Karpas-422 (cell line): ENCODE results near the gene ATG101. TPM values are rescaled to one million over a fixed set of nuclear protein-coding genes. Genes with fewer than 3 reads are reported as not detected.

Source experiments
- DNase-seq: peaks from one replicate; pipeline ENCODE4 v3.0.0-alpha.2; 2015
- H2AFZ ChIP-seq: fragments of 200-600 bp; sonication (generic); 2 replicates; pipeline ENCODE4 v1.6.1; 2014; ENCODE audit warnings: antibody characterized with exemption, low read length, mixed read lengths
- H3K27ac ChIP-seq: fragments of 200-600 bp; sonication (generic); 2 replicates; pipeline ENCODE4 v1.5.1; 2014; ENCODE audit warnings: mild to moderate bottlenecking, low read length, moderate library complexity
- H3K27me3 ChIP-seq: fragments of 200-600 bp; sonication (generic); 2 replicates; pipeline ENCODE4 v1.6.1; 2014; ENCODE audit warnings: low read length, mixed read lengths
- H3K36me3 ChIP-seq: fragments of 200-600 bp; sonication (generic); 2 replicates; pipeline ENCODE4 v1.6.1; 2014; ENCODE audit warnings: low read length, mixed read lengths; ENCODE audit not compliant: insufficient read depth
- H3K4me1 ChIP-seq: fragments of 200-600 bp; sonication (generic); 2 replicates; pipeline ENCODE4 v1.6.1; 2014; ENCODE audit warnings: mild to moderate bottlenecking, low read length, mixed read lengths
- H3K4me2 ChIP-seq: fragments of 200-600 bp; sonication (generic); 2 replicates; pipeline ENCODE4 v1.6.1; 2014; ENCODE audit warnings: low read length, low read depth, mild to moderate bottlenecking; ENCODE audit not compliant: poor library complexity, severe bottlenecking
- H3K4me3 ChIP-seq: fragments of 200-600 bp; sonication (generic); 2 replicates; pipeline ENCODE4 v1.5.1; 2014; ENCODE audit warnings: mild to moderate bottlenecking, antibody characterized with exemption, low read length, mixed read lengths
- H3K79me2 ChIP-seq: fragments of 200-600 bp; sonication (generic); 2 replicates; pipeline ENCODE4 v1.6.1; 2014; ENCODE audit warnings: mild to moderate bottlenecking, low read length, mixed read lengths
- H3K9ac ChIP-seq: fragments of 200-600 bp; sonication (generic); 2 replicates; pipeline ENCODE4 v1.6.0; 2014; ENCODE audit warnings: low read length
- H3K9me2 ChIP-seq: fragments of 200-600 bp; sonication (generic), shearing (Covaris generic); replicated peaks from 2 replicates; pipeline ENCODE4 v1.6.0; 2014; ENCODE audit warnings: mild to moderate bottlenecking, low read length, moderate library complexity; ENCODE audit not compliant: insufficient read depth
- H3K9me3 ChIP-seq: fragments of 300-700, 200-600 bp; sonication (generic); 2 replicates; pipeline ENCODE4 v1.6.1; 2014; ENCODE audit warnings: low read length, mixed read lengths
- H4K20me1 ChIP-seq: fragments of 200-600 bp; sonication (generic); 2 replicates; pipeline ENCODE4 v1.6.1; 2014; ENCODE audit warnings: mild to moderate bottlenecking, antibody characterized with exemption, low read length, low read depth; ENCODE audit not compliant: insufficient read depth
- total RNA-seq: library from RNA; depleted of rRNA; stranded (reverse); fragments of >200 nt; shearing (Covaris generic); gene quantifications from 2 replicates; pipeline ENCODE4 v1.2.3, GENCODE V29; 2014; ENCODE audit warnings: low replicate concordance

Gene ATG101
- total RNA-seq, 1 experiment from 2014 or later = 31.9 TPM

- no peaks in the 10 kb centered on the region for H3K79me2 ChIP-seq
- H3K9me2 ChIP-seq = no peaks in the 10 kb centered on the region
- no peaks in the 10 kb centered on the region for H3K36me3 ChIP-seq
- H3K4me3 ChIP-seq = peak overlapping the region; percentile 72; the same call in 1 of the 2 replicates
- DNase-seq = no peak
- H3K27ac ChIP-seq = no peak overlapping the region
- H3K4me1 ChIP-seq = peaks cover 34% of the 10 kb centered on the region
- H3K9me3 ChIP-seq = no peaks in the 10 kb centered on the region
- no peaks in the 10 kb centered on the region for H3K27me3 ChIP-seq
- no peak overlapping the region for H2AFZ ChIP-seq
- H3K4me2 ChIP-seq = peak overlapping the region; percentile 85
- peaks cover 7% of the 10 kb centered on the region; the same call in 1 of the 2 replicates for H4K20me1 ChIP-seq
- H3K9ac ChIP-seq = peak overlapping the region; percentile 73
Observed at GRCh38 chr12:52052468-52053186, 17.2 kb upstream of the ATG101 start.

DNA sequence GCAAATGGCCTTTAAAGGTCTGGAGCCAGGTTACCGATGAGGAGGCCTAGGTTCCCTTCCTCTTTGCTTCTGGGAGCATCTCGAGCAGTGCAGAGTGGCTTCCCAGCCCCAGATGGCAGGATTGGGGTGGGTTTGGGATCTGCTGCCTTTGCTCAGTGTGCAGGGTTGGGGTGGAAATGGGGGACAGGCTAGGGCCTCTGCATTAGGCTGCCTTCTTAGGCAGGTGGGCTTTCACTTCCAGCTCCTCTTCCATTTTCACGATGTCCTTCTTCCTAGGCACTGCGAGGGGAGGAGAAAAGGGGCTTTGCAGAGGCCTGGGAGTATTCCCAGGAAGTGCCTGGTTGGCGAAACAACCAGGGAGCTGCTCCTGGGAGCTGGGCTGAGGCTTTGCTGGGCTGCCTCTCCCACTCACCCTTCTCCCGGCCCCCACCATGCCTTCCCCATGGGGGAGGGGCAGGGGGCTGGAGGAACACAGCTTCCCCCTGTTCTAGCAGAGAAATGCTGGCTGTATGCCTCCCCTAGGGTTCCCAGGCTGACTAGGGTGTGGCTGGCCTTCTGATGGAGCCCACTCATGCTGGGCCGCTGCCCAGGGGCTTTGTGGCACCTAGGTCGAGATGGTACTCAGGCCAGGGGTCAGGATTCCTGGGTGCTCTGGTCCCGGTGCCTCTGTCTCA lies 16.1 kb upstream of the ATG101 start:
- H3K4me3 ChIP-seq = no peak overlapping the region
- no peaks in the 10 kb centered on the region for H3K9me2 ChIP-seq
- H3K27me3 ChIP-seq = no peaks in the 10 kb centered on the region
- no peak overlapping the region for H2AFZ ChIP-seq
- H3K27ac ChIP-seq = no peak overlapping the region
- H3K79me2 ChIP-seq = no peaks in the 10 kb centered on the region
- peaks cover 7% of the 10 kb centered on the region; the same call in 1 of the 2 replicates for H4K20me1 ChIP-seq
- peaks cover 34% of the 10 kb centered on the region for H3K4me1 ChIP-seq
- no peak overlapping the region for H3K9ac ChIP-seq
- no peak for DNase-seq
- no peaks in the 10 kb centered on the region for H3K36me3 ChIP-seq
- H3K9me3 ChIP-seq = no peaks in the 10 kb centered on the region
- H3K4me2 ChIP-seq = no peak overlapping the region

DNA sequence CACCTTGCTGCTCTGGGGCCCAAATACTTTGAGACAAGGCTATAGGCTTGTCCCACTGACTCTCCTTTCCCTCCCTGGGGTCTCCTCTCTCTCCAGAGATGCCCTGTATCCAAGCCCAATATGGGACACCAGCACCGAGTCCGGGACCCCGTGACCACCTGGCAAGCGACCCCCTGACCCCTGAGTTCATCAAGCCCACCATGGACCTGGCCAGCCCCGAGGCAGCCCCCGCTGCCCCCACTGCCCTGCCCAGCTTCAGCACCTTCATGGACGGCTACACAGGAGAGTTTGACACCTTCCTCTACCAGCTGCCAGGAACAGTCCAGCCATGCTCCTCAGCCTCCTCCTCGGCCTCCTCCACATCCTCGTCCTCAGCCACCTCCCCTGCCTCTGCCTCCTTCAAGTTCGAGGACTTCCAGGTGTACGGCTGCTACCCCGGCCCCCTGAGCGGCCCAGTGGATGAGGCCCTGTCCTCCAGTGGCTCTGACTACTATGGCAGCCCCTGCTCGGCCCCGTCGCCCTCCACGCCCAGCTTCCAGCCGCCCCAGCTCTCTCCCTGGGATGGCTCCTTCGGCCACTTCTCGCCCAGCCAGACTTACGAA lies 15.4 kb upstream of the ATG101 start:
- H4K20me1 ChIP-seq = peaks cover 7% of the 10 kb centered on the region; the same call in 1 of the 2 replicates
- no peaks in the 10 kb centered on the region for H3K9me2 ChIP-seq
- no peak overlapping the region for H3K4me2 ChIP-seq
- H3K9me3 ChIP-seq = no peaks in the 10 kb centered on the region
- H3K27ac ChIP-seq = no peak overlapping the region
- H3K27me3 ChIP-seq = no peaks in the 10 kb centered on the region
- no peak overlapping the region for H3K4me3 ChIP-seq
- H3K9ac ChIP-seq = no peak overlapping the region
- H2AFZ ChIP-seq = no peak overlapping the region
- peaks cover 38% of the 10 kb centered on the region for H3K4me1 ChIP-seq
- H3K36me3 ChIP-seq = no peaks in the 10 kb centered on the region
- no peaks in the 10 kb centered on the region for H3K79me2 ChIP-seq
- no peak for DNase-seq

GRCh38 chr12:52054833-52055730 lies 14.7 kb upstream of the ATG101 start:
- H3K4me2 ChIP-seq = no peak overlapping the region
- no peak overlapping the region for H3K9ac ChIP-seq

DNA sequence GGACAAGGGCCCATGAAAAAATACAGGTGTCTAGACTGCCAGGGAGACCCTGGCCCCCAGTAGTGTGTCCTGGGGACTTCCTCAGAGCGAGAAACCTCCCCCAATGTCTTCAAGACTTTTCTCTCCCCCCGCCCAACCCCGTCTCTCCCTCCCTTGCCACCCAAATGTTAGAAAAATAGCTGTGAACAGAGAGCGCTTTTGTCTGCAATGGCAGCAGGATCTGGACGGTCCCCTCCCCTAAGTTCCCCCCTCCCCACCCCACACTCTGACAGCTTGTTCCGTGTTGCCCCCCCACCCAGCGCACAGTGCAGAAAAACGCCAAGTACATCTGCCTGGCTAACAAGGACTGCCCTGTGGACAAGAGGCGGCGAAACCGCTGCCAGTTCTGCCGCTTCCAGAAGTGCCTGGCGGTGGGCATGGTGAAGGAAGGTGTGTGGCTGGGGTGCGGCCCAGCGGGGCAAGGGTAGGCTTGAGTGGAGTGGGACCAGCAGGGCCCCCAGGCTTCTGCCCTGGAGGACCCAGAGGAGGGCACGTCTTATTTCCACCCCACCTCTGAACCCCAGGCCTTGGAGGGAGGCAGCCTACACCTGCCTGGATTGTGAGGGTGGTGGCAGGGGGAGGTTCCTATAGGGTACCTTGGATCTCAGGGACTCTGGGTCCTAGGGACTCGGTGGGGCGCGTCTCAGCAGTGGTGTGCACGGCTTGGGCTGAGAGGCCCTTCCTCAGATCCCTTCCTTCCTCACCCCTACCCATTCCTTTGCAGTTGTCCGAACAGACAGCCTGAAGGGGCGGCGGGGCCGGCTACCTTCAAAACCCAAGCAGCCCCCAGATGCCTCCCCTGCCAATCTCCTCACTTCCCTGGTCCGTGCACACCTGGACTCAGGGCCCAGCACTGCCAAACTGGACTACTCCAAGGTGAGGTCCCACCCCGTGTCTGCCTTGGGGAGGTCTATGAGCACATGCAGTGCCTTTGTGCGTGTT lies 13.8 kb upstream of the ATG101 start:
- Histone ChIP-seq H3K27me3 (no peaks in the 10 kb centered on the region), H3K9me3 (no peaks in the 10 kb centered on the region), H3K36me3 (no peaks in the 10 kb centered on the region), H3K9me2 (no peaks in the 10 kb centered on the region), H3K4me3 (no peak overlapping the region), H2AFZ (no peak overlapping the region), H3K27ac (no peak overlapping the region), H3K4me2 (no peak overlapping the region), H3K79me2 (no peaks in the 10 kb centered on the region), H4K20me1 (peaks cover 7% of the 10 kb centered on the region; the same call in 1 of the 2 replicates), H3K4me1 (peaks cover 31% of the 10 kb centered on the region), H3K9ac (no peak overlapping the region)
- no peak for DNase-seq

More at GRCh38 chr12:52054833-52055730, 14.7 kb upstream of the ATG101 start:
- DNase-seq = no peak
- Histone ChIP-seq H3K27ac (no peak overlapping the region), H3K9me2 (no peaks in the 10 kb centered on the region), H2AFZ (no peak overlapping the region), H4K20me1 (peaks cover 7% of the 10 kb centered on the region; the same call in 1 of the 2 replicates), H3K4me1 (peaks cover 39% of the 10 kb centered on the region), H3K4me3 (no peak overlapping the region), H3K27me3 (no peaks in the 10 kb centered on the region), H3K9me3 (no peaks in the 10 kb centered on the region), H3K79me2 (no peaks in the 10 kb centered on the region), H3K36me3 (no peaks in the 10 kb centered on the region)

DNA sequence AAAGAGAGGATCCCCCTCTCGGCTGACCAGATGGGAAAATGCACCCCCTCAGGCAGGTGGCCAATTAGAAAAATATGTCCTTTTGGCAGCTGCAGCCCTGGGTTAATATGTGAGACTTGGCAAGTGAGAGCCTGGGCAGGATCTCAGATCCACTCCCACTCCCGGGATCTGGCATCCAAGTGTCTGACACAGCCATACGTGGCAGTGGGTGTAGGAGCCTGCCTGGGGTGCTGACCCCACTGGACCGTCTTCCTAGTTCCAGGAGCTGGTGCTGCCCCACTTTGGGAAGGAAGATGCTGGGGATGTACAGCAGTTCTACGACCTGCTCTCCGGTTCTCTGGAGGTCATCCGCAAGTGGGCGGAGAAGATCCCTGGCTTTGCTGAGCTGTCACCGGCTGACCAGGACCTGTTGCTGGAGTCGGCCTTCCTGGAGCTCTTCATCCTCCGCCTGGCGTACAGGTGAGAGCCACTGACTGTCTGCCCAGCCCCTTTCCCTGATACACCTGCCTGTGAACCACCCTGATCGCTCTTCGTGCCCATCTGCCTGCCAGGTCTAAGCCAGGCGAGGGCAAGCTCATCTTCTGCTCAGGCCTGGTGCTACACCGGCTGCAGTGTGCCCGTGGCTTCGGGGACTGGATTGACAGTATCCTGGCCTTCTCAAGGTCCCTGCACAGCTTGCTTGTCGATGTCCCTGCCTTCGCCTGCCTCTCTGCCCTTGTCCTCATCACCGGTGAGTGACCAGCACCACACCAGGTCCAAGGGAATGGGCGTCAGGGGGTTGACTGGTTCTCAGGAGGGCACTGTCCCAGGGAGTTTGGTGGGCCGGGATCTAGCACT lies 12.8 kb upstream of the ATG101 start:
- Histone ChIP-seq H3K79me2 (no peaks in the 10 kb centered on the region), H3K9me2 (no peaks in the 10 kb centered on the region), H3K27ac (no peak overlapping the region), H3K27me3 (no peaks in the 10 kb centered on the region), H3K36me3 (no peaks in the 10 kb centered on the region), H3K4me2 (no peak overlapping the region), H4K20me1 (peaks cover 7% of the 10 kb centered on the region; the same call in 1 of the 2 replicates), H3K9me3 (no peaks in the 10 kb centered on the region), H3K4me1 (peaks cover 24% of the 10 kb centered on the region), H2AFZ (no peak overlapping the region), H3K9ac (no peak overlapping the region), H3K4me3 (no peak overlapping the region)
- DNase-seq = no peak
